ENCODE data around the gene ASCL5. TPM values are rescaled to one million over a fixed set of nuclear protein-coding genes. Genes with fewer than 3 reads are reported as not detected.

Gene ASCL5
- total and polyA plus RNA-seq, 8 donors = 0.16 to 1.6 (median 1.2) TPM

DNA sequence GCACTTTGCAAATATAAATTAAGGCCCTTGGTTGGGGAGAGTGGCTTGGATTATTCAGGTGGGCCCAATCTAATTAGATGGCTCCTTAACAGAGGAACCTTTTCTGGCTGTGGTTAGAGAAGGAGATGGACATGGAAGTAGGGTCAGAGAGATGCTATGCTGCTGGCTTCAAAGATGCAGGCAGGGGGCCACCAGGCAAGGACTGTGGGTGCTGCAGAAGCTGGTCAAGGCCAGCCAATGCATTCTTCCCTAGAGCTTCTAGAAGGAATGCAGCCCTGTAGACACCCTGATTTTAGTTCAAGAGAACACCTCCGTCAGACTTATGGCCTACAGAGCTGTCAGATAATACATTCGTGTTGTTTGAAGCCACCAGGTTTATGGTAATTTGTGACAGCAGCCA lies 31.0 kb upstream of the ASCL5 start:
- FAIRE-seq (no peak), DNase-seq (no peak), ATAC-seq (no peak)
- H3K4me3 ChIP-seq = no peak overlapping the region
- TF ChIP-seq, protein P1, sequence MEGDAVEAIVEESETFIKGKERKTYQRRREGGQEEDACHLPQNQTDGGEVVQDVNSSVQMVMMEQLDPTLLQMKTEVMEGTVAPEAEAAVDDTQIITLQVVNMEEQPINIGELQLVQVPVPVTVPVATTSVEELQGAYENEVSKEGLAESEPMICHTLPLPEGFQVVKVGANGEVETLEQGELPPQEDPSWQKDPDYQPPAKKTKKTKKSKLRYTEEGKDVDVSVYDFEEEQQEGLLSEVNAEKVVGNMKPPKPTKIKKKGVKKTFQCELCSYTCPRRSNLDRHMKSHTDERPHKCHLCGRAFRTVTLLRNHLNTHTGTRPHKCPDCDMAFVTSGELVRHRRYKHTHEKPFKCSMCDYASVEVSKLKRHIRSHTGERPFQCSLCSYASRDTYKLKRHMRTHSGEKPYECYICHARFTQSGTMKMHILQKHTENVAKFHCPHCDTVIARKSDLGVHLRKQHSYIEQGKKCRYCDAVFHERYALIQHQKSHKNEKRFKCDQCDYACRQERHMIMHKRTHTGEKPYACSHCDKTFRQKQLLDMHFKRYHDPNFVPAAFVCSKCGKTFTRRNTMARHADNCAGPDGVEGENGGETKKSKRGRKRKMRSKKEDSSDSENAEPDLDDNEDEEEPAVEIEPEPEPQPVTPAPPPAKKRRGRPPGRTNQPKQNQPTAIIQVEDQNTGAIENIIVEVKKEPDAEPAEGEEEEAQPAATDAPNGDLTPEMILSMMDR (IDR thresholded peaks at IDR 0.05) = no peak
- WGBS, 2 donors = 82 to 97% methylated on average over 2 of the region's 2 CpGs
- peaks cover 3 to 7% (median 7%) of the 10 kb centered on the region in 3 donors for H3K4me1 ChIP-seq
- no peaks in the 10 kb centered on the region for H3K27me3 ChIP-seq
- H3K9me3 ChIP-seq = no peaks in the 10 kb centered on the region
- H3K36me3 ChIP-seq = no peaks in the 10 kb centered on the region
- no peak overlapping the region for H3K27ac ChIP-seq
- intact Hi-C loops (cut with DNase I) = no loop called here

DNA sequence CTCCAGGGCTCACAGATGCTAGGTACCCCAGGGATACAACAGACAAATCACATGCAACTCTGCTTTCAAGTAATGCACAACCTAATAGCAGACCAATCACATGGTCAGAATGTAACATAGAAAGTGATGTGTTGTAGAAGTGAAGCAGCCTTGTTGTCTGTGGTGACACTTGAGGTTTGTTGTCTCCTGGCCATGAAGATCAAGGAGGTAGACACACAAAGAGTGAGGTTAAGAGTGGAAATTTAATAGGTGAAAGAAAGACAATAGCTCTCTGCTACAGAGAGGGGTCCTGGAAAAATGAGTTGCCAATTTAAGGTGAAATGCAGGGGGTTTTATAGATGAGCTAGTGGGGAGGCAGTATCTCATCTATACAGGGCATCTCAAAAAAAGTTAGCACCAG lies 29.8 kb upstream of the ASCL5 start:
- Histone ChIP-seq H3K27ac (no peak overlapping the region), H3K27me3 (no peaks in the 10 kb centered on the region), H3K9me3 (no peaks in the 10 kb centered on the region), H3K36me3 (no peaks in the 10 kb centered on the region), H3K4me1 (peaks cover 3 to 8% (median 7%) of the 10 kb centered on the region in 3 donors), H3K4me3 (no peak overlapping the region)
- no peak for ATAC-seq
- intact Hi-C loops (cut with DNase I) = no loop called here
- DNase-seq = no peak
- no peak for FAIRE-seq
- TF ChIP-seq, protein P1 (IDR thresholded peaks at IDR 0.05) = no peak

DNA sequence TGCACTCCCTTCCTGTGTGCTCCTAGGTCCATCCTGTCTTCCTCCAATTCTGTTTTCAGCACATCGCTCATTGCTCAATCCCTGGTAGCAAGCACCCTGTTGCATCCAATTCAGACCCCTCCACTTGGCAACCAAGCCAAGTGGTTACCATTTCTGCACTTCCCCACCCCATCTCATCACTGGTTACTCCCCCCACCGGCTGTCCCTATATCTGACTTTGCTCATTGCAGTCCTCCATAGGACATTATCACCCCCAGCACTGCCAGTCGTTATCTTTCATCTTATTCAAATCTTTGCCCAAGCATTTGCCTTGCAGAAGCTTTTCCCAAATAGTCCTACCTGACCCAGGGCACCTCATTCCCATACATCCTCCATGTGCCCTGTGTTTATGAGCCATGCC lies 29.4 kb upstream of the ASCL5 start:
- peaks cover 3 to 8% (median 7%) of the 10 kb centered on the region in 3 donors for H3K4me1 ChIP-seq
- FAIRE-seq (no peak), ATAC-seq (no peak), DNase-seq (no peak)
- H3K27ac ChIP-seq = no peak overlapping the region
- no peaks in the 10 kb centered on the region for H3K9me3 ChIP-seq
- WGBS, 2 donors = 81 to 83% methylated on average over 3 of the region's 3 CpGs
- H3K27me3 ChIP-seq = no peaks in the 10 kb centered on the region
- no peak overlapping the region for H3K4me3 ChIP-seq
- TF ChIP-seq, protein P1 (IDR thresholded peaks at IDR 0.05) = no peak
- intact Hi-C loops (cut with DNase I) = no loop called here
- no peaks in the 10 kb centered on the region for H3K36me3 ChIP-seq

DNA sequence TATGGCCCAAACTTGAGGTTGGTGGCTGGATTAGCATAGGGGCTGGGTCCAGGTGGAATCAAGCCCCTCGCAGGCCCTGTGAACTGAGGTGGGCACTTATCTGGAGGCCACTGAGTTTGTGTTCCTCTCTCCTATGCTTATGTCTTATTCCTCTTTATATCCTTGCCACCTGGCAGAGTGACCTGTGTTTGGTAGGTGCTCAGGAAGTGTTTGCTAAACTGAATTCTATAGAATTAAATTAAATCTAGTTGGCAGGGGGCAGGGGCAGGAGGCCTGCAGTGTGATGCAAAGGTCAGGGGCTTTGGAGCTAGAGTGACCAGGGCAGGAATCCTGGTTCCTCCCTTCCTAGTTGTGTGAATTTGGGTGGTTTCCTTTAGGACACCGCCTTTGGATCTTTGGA lies 28.4 kb upstream of the ASCL5 start:
- intact Hi-C loops (cut with DNase I) = no loop called here
- Histone ChIP-seq H3K9me3 (no peaks in the 10 kb centered on the region), H3K27me3 (no peaks in the 10 kb centered on the region), H3K27ac (no peak overlapping the region), H3K4me1 (peaks cover 3 to 8% (median 7%) of the 10 kb centered on the region in 3 donors), H3K36me3 (no peaks in the 10 kb centered on the region), H3K4me3 (no peak overlapping the region)
- FAIRE-seq (no peak), DNase-seq (no peak), ATAC-seq (no peak)
- WGBS, 2 donors = 82 to 100% methylated on average over 2 of the region's 2 CpGs
- TF ChIP-seq, protein P1 (IDR thresholded peaks at IDR 0.05) = no peak

DNA sequence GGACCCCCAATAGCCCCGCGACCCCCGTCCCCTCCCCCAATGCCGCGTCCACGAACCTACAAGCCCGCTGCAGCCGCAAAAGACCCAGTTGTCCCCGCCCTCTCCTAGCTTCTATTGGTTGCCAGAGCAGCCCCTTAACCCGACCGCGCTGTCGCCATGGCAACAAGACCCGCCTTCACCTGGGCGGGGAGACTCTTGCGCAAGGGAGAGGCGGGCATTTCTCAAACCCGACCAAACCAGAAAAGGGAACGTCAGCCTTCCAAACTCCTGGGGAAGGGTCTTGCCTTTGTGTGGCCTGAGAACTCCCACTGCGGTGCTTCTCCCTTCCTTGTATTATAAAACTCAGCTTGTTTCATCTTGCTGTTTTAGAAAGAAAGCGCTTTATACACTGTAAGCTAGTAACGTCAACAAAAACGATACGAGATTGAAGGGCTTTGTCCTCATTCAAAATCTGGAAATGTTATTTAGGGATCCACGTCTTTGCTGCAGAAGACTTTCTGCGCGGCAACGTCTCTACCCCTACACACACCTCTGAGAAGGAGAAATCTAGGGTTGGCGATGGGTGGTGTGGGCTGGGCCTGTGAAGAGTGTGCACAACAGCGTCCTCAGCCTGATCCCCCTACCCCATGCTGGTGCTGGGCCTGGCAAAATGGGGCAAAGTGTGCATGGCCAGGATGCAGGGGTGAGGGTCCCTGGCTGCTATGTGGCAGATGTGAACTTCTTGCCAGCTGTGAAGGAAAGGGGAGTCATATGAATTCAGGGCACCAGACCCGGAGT lies 27.6 kb upstream of the ASCL5 start, which contains the start of gene TMEM9:
Gene TMEM9, minus strand, starts transcription at position 86 of the 777 bp plus-strand sequence. CDS start 551 bp downstream, outside the sequence.
- FAIRE-seq (no peak), DNase-seq (peak; percentile 97 to 100 (median 98)), ATAC-seq (peak; percentile 97 to 99 (median 98))
- Histone ChIP-seq H3K27me3 (no peaks in the 10 kb centered on the region), H3K9me3 (no peaks in the 10 kb centered on the region), H3K36me3 (no peaks in the 10 kb centered on the region), H3K4me3 (peak within 1 kb of the TSS; percentile 44 to 87 (median 82)), H3K4me1 (peaks cover 3 to 8% (median 7%) of the 10 kb centered on the region in 3 donors), H3K27ac (peak within 1 kb of the TSS; percentile 51 to 75 (median 60))
- WGBS, 2 donors = 7 to 8% methylated on average over 28 to 31 of the region's 31 CpGs
- intact Hi-C loops (cut with DNase I) = no loop called here
- TF ChIP-seq, protein P1 (IDR thresholded peaks at IDR 0.05) = no peak
